Esophagus squamous epithelium (tissue), 5 donors: ENCODE results near the gene RCSD1. TPM values are rescaled to one million over a fixed set of nuclear protein-coding genes. Genes with fewer than 3 reads are reported as not detected.

Source experiments
- DNase-seq: peaks from one replicate; lab custom pipeline; 2025; lab: John Stamatoyannopoulos, UW
- H3K27ac ChIP-seq, 4 donors: fragments of 200-600 bp; sonication (generic); one replicate each; pipeline ENCODE4 v1.5.1; 2016 to 2019; ENCODE audit warnings: mild to moderate bottlenecking in 1 of 4
- H3K27me3 ChIP-seq, 4 donors: fragments of 200-600 bp; sonication (generic); 1 replicate in 3 of 4; 2 replicates in 1 of 4; pipeline versions ENCODE4 v1.5.1 to v1.6.0; 2017 to 2021; ENCODE audit warnings: antibody characterized with exemption in 1 of 4
- H3K36me3 ChIP-seq, 3 donors: fragments of 200-600 bp; sonication (generic); one replicate each; pipeline ENCODE4 v1.5.1; 2016 to 2019
- H3K4me1 ChIP-seq, 3 donors: fragments of 200-600 bp; sonication (generic); one replicate each; pipeline ENCODE4 v1.5.1; 2017 to 2019
- H3K4me3 ChIP-seq, 4 donors: fragments of 200-600 bp; sonication (generic); 1 replicate in 3 of 4; 2 replicates in 1 of 4; pipeline ENCODE4 v1.5.1; 2016 to 2019; ENCODE audit warnings: mild to moderate bottlenecking in 2 of 4, moderate library complexity in 1 of 4
- H3K9me3 ChIP-seq, 3 donors: fragments of 200-600 bp; sonication (generic); one replicate each; pipeline ENCODE4 v1.5.1; 2016 to 2019
- CTCF ChIP-seq, 6 experiments: fragments of 450-650 bp in 4 of 6; fragments of 200-600 bp in 2 of 6; sonication (generic) in 2 of 6; IDR thresholded peaks; one replicate each; pipeline ENCODE4 v1.5.1; 2016 to 2019; ENCODE audit warnings: antibody characterized with exemption in 6 of 6, mild to moderate bottlenecking in 4 of 6, moderate library complexity in 4 of 6
- POLR2A ChIP-seq, 4 donors: fragments of 450-650 bp; IDR thresholded peaks; one replicate each; pipeline ENCODE4 v1.6.1; 2017; ENCODE audit warnings: antibody characterized with exemption in 4 of 4, mild to moderate bottlenecking in 4 of 4, moderate library complexity in 3 of 4
- WGBS, 2 donors: methylation state at CpG; one replicate each; pipeline ENCODE4 v1.1.5; 2018; 5-methylcytosine and 5-hydroxymethylcytosine counted together
- intact Hi-C: fragments of 100-400 bp; cut with DNase I; formaldehyde crosslinking; loops from one replicate; pipeline ENCODE4 v1.15.0; 2022
- total RNA-seq, 4 donors: library from RNA; depleted of rRNA; stranded (reverse); fragments of >200 nt; gene quantifications; one replicate each; pipeline ENCODE4 v1.1.0, GENCODE V29; 2016
- donor health status: DM: yes; HTN: yes; CAD: no.

Gene RCSD1
- total RNA-seq, 4 donors from 2014 or later, result 1.2 to 17.7 (median 3.4) TPM

- Histone ChIP-seq H3K27me3 (no peaks in the 10 kb centered on the region), H3K4me3 (no peak overlapping the region), H3K27ac (no peak overlapping the region), H3K9me3 (no peaks in the 10 kb centered on the region), H3K36me3 (no peaks in the 10 kb centered on the region), H3K4me1 (peaks cover 24 to 80% (median 43%) of the 10 kb centered on the region in 3 donors)
- intact Hi-C loops, result no loop called here
- TF ChIP-seq POLR2A (IDR thresholded peaks at IDR 0.05), result no peak
- DNase-seq, result no peak
- WGBS, 2 donors, result 64 to 71% methylated on average over 10 of the region's 10 CpGs
Measured at GRCh38 chr1:167658574-167659328, 28.7 kb downstream of the RCSD1 start.

- no peak overlapping the region for H3K4me3 ChIP-seq
- intact Hi-C loops, result no loop called here
- H3K27ac ChIP-seq, result no peak overlapping the region
- H3K9me3 ChIP-seq, result no peaks in the 10 kb centered on the region
- H3K36me3 ChIP-seq, result no peaks in the 10 kb centered on the region
- TF ChIP-seq POLR2A (IDR thresholded peaks at IDR 0.05) (no peak), CTCF (IDR thresholded peaks at IDR 0.05) (no peak)
- H3K4me1 ChIP-seq, result peaks cover 29 to 83% (median 50%) of the 10 kb centered on the region in 3 donors
- H3K27me3 ChIP-seq, result no peaks in the 10 kb centered on the region
- 51 to 64% methylated on average over 3 of the region's 3 CpGs for WGBS, 2 donors
- DNase-seq, result no peak
Measured at GRCh38 chr1:167659450-167659849, 29.4 kb downstream of the RCSD1 start.

GRCh38 chr1:167659881-167660280 lies 29.8 kb downstream of the RCSD1 start:
- peaks cover 29 to 81% (median 50%) of the 10 kb centered on the region in 3 donors for H3K4me1 ChIP-seq
- 39 to 53% methylated on average over 6 of the region's 6 CpGs for WGBS, 2 donors
- intact Hi-C loops, result no loop called here

GRCh38 chr1:167661527-167662426 lies 31.7 kb downstream of the RCSD1 start:
- TF ChIP-seq POLR2A (IDR thresholded peaks at IDR 0.05) (no peak), CTCF (IDR thresholded peaks at IDR 0.05) (no peak)
- H3K4me1 ChIP-seq, result peaks cover 29 to 80% (median 49%) of the 10 kb centered on the region in 3 donors
- no peaks in the 10 kb centered on the region for H3K27me3 ChIP-seq
- no peaks in the 10 kb centered on the region for H3K9me3 ChIP-seq
- H3K36me3 ChIP-seq, result no peaks in the 10 kb centered on the region
- no peak overlapping the region for H3K4me3 ChIP-seq
- 45 to 62% methylated on average over 1 to 3 of the region's 3 CpGs for WGBS, 2 donors
- intact Hi-C loops, result no loop called here
- no peak for DNase-seq
- peak overlapping the region in 3 of 4 donors; percentile 0 to 75 (median 59) for H3K27ac ChIP-seq

More at GRCh38 chr1:167659881-167660280, 29.8 kb downstream of the RCSD1 start:
- Histone ChIP-seq H3K4me3 (no peak overlapping the region), H3K36me3 (no peaks in the 10 kb centered on the region), H3K27me3 (no peaks in the 10 kb centered on the region), H3K27ac (no peak overlapping the region), H3K9me3 (no peaks in the 10 kb centered on the region)
- no peak for DNase-seq
- no peak for TF ChIP-seq POLR2A (IDR thresholded peaks at IDR 0.05)

GRCh38 chr1:167663002-167663772 lies 33.2 kb downstream of the RCSD1 start:
- Histone ChIP-seq H3K27me3 (no peaks in the 10 kb centered on the region), H3K4me1 (peaks cover 29 to 84% (median 49%) of the 10 kb centered on the region in 3 donors), H3K4me3 (no peak overlapping the region), H3K27ac (peak overlapping the region; percentile 26 to 75 (median 56)), H3K9me3 (no peaks in the 10 kb centered on the region), H3K36me3 (no peaks in the 10 kb centered on the region)
- 30 to 35% methylated on average over 6 of the region's 8 CpGs for WGBS, 2 donors
- no peak for TF ChIP-seq POLR2A (IDR thresholded peaks at IDR 0.05)
- TF ChIP-seq CTCF (IDR thresholded peaks at IDR 0.05), result no peak
- no peak for DNase-seq
- intact Hi-C loops, result no loop called here
